HG03469 (cell line): Measurements from ENCODE around the gene IFI16.
"Not testable (repeated sequence)": the region's sequence is repeated elsewhere in the genome, so short reads cannot be mapped to it uniquely, and the experiment has no call there.

ENCODE experiments used
- ATAC-seq: cut with Tn5 transposase; IDR thresholded peaks from one replicate; pipeline ENCODE4 v1.9.1; 2021; ENCODE audit warnings: mild to moderate bottlenecking, moderate library complexity, moderate number of reproducible peaks; ENCODE audit not compliant: unreplicated experiment

The IFI16 gene

GRCh38 chr1:159090286-159091179 lies 80.8 kb downstream of the IFI16 start:
- no peak for ATAC-seq

- no peak for ATAC-seq
These were observed 81.5 kb downstream of the IFI16 start for GRCh38 chr1:159091180-159091560.

- ATAC-seq = no peak
These were observed 81.9 kb downstream of the IFI16 start for GRCh38 chr1:159091607-159092031.

- ATAC-seq = no peak
These were observed 82.5 kb downstream of the IFI16 start for GRCh38 chr1:159092036-159092760.

GRCh38 chr1:159098596-159098995 lies 88.9 kb downstream of the IFI16 start:
- ATAC-seq = no peak

- no peak for ATAC-seq
These were observed 90.9 kb downstream of the IFI16 start for GRCh38 chr1:159100589-159100988.

GRCh38 chr1:159103021-159103420 lies 93.3 kb downstream of the IFI16 start:
- not testable (repeated sequence) for ATAC-seq
